GM12891 (cell line): ENCODE data around the gene ASPG.

Source experiments
- PAX5 ChIP-seq: IDR thresholded peaks from 2 replicates; pipeline ENCODE4 v1.6.1; 2011; ENCODE audit warnings: low read length, moderate library complexity, mild to moderate bottlenecking; ENCODE audit not compliant: insufficient read depth, severe bottlenecking
- POLR2A ChIP-seq: IDR thresholded peaks from 2 replicates; pipeline ENCODE4 v1.6.1; 2011; ENCODE audit warnings: low read depth, low read length, control low read depth
- POLR2AphosphoS5 ChIP-seq: IDR thresholded peaks from 2 replicates; pipeline ENCODE4 v1.6.1; 2011; ENCODE audit warnings: low read depth, low read length, control low read depth
- SPI1 ChIP-seq: IDR thresholded peaks from 2 replicates; pipeline ENCODE4 v1.6.1; 2011; ENCODE audit warnings: low read depth, low read length, control low read depth
- TAF1 ChIP-seq: IDR thresholded peaks from 2 replicates; pipeline ENCODE4 v1.6.1; 2011; ENCODE audit warnings: low read depth, low read length, control low read depth

DNA sequence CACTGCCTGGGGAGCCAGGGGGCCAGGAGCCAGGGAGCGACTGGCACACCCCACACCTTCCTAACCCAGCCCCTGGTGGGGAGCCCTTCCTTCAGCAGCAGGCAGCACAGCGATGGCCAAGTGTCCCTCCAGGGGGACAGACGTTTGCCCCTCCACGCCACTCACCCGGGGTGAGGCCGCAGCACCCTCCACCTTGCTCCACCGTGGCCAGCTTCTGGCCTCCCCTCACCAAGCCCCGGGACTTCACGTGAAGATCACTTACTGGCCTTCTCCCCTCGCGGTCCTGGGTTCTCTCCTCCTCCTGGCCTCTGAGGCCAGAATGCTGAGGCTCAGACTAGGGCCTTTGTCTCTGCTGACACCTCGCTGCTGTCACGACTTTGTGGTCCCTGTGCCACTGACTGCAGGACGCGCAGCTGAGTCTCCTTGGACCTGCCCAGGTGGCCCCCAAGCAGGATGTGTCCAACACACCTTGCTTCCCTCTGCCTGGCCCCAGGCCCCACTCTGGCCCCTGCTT, 3.5 kb upstream of the ASPG start:
- TF ChIP-seq POLR2A = no peak
- no peak for TF ChIP-seq TAF1
- TF ChIP-seq POLR2AphosphoS5 = no peak
- no peak for TF ChIP-seq SPI1
- TF ChIP-seq PAX5 = no peak
